ENCODE results near the gene TCF7L2. TPM values are rescaled to one million over a fixed set of nuclear protein-coding genes. Genes with fewer than 3 reads are reported as not detected.

Gene TCF7L2
- total RNA-seq, 2 experiments from 2014 or later: 1.3 to 8.5 TPM

GRCh38 chr10:112912410-112912928 is 37.6 kb upstream of the TCF7L2 start:
- H3K4me1 ChIP-seq (ENCODE audit: insufficient read depth, low read length, poor library complexity, severe bottlenecking): no peaks in the 10 kb centered on the region
- H4K20me1 ChIP-seq (ENCODE audit: insufficient read depth, low read length): no peaks in the 10 kb centered on the region
- H3K9me2 ChIP-seq (ENCODE audit: insufficient read depth, low read length): no peaks in the 10 kb centered on the region
- no peaks in the 10 kb centered on the region for H3K36me3 ChIP-seq (ENCODE audit: insufficient read depth, low read length)
- POLR2A ChIA-PET: no interaction called here
- H3K4me2 ChIP-seq (ENCODE audit: low read length): no peak overlapping the region
- no TSS peak for BruUV-seq (replicated peaks)
- no peaks in the 10 kb centered on the region for H3K9me3 ChIP-seq (ENCODE audit: low read length)
- no peak for DNase-seq (ENCODE audit: low spot score)
- intact Hi-C loops (cut with micrococcal nuclease; ENCODE audit: unreplicated experiment): no loop called here
- TF ChIP-seq EZH2phosphoT487 (IDR thresholded peaks at IDR 0.05; ENCODE audit: borderline replicate concordance, low read depth, low read length) (no peak), CTCF (conservative IDR thresholded peaks at IDR 0.05; ENCODE audit: low read length) (no peak)
- no peak overlapping the region for H2AFZ ChIP-seq (ENCODE audit: low read length)
- CTCF ChIA-PET (ENCODE audit: unreplicated experiment): no interaction called here
- no peaks in the 10 kb centered on the region for H3K79me2 ChIP-seq (ENCODE audit: insufficient read depth, low read depth, low read length)
- no peak overlapping the region for H3K27ac ChIP-seq (ENCODE audit: low read depth, low read length, poor library complexity, severe bottlenecking)
- no peak overlapping the region for H3K4me3 ChIP-seq (ENCODE audit: low read depth, low read length, poor library complexity, severe bottlenecking)

GRCh38 chr10:112913255-112913654 is 36.8 kb upstream of the TCF7L2 start:
- Histone ChIP-seq H2AFZ (ENCODE audit: low read length) (no peak overlapping the region), H3K36me3 (ENCODE audit: insufficient read depth, low read length) (no peaks in the 10 kb centered on the region), H3K27ac (ENCODE audit: low read depth, low read length, poor library complexity, severe bottlenecking) (no peak overlapping the region), H3K79me2 (ENCODE audit: insufficient read depth, low read depth, low read length) (no peaks in the 10 kb centered on the region), H3K9me3 (ENCODE audit: low read length) (no peaks in the 10 kb centered on the region), H3K4me3 (ENCODE audit: low read depth, low read length, poor library complexity, severe bottlenecking) (no peak overlapping the region), H3K9me2 (ENCODE audit: insufficient read depth, low read length) (no peaks in the 10 kb centered on the region), H3K4me1 (ENCODE audit: insufficient read depth, low read length, poor library complexity, severe bottlenecking) (no peaks in the 10 kb centered on the region), H3K4me2 (ENCODE audit: low read length) (no peak overlapping the region), H4K20me1 (ENCODE audit: insufficient read depth, low read length) (no peaks in the 10 kb centered on the region)
- POLR2A ChIA-PET: no interaction called here
- intact Hi-C loops (cut with micrococcal nuclease; ENCODE audit: unreplicated experiment): no loop called here
- DNase-seq (ENCODE audit: low spot score): no peak
- no peak for TF ChIP-seq CTCF (conservative IDR thresholded peaks at IDR 0.05; ENCODE audit: low read length)
- TF ChIP-seq EZH2phosphoT487 (IDR thresholded peaks at IDR 0.05; ENCODE audit: borderline replicate concordance, low read depth, low read length): no peak
- BruUV-seq (replicated peaks): no TSS peak
- CTCF ChIA-PET (ENCODE audit: unreplicated experiment): interaction anchor here (0.5 kb wide), 1 partner anchor 73 kb away, joined by 8 read pairs; no protein-coding TSS in a partner anchor

- ChIA-PET POLR2A (no interaction called here), CTCF (ENCODE audit: unreplicated experiment) (interaction anchor here (0.5 kb wide), 1 partner anchor 72 kb away, joined by 8 read pairs; no protein-coding TSS in a partner anchor)
- BruUV-seq (replicated peaks): no TSS peak
- TF ChIP-seq CTCF (conservative IDR thresholded peaks at IDR 0.05; ENCODE audit: low read length): no peak
- no peak for TF ChIP-seq EZH2phosphoT487 (IDR thresholded peaks at IDR 0.05; ENCODE audit: borderline replicate concordance, low read depth, low read length)
- no peak for DNase-seq (ENCODE audit: low spot score)
- Histone ChIP-seq H3K4me1 (ENCODE audit: insufficient read depth, low read length, poor library complexity, severe bottlenecking) (no peaks in the 10 kb centered on the region), H2AFZ (ENCODE audit: low read length) (no peak overlapping the region), H3K4me2 (ENCODE audit: low read length) (no peak overlapping the region), H3K4me3 (ENCODE audit: low read depth, low read length, poor library complexity, severe bottlenecking) (no peak overlapping the region), H4K20me1 (ENCODE audit: insufficient read depth, low read length) (no peaks in the 10 kb centered on the region), H3K9me2 (ENCODE audit: insufficient read depth, low read length) (no peaks in the 10 kb centered on the region), H3K79me2 (ENCODE audit: insufficient read depth, low read depth, low read length) (no peaks in the 10 kb centered on the region), H3K9me3 (ENCODE audit: low read length) (no peaks in the 10 kb centered on the region), H3K36me3 (ENCODE audit: insufficient read depth, low read length) (no peaks in the 10 kb centered on the region), H3K27ac (ENCODE audit: low read depth, low read length, poor library complexity, severe bottlenecking) (no peak overlapping the region)
- intact Hi-C loops (cut with micrococcal nuclease; ENCODE audit: unreplicated experiment): no loop called here
Observed at GRCh38 chr10:112913661-112914287, 36.3 kb upstream of the TCF7L2 start.
